T1000 (cell line): ENCODE data around the gene LARGE2.

Experiments
- DNase-seq: peaks from one replicate; lab custom pipeline; 2025; ENCODE audit warnings: mixed read lengths; lab: John Stamatoyannopoulos, UW

The LARGE2 gene

GRCh38 chr11:45929486-45930030 lies 7.1 kb downstream of the LARGE2 start:
- DNase-seq, result no peak

- DNase-seq, result no peak
These were observed 7.8 kb downstream of the LARGE2 start for GRCh38 chr11:45930031-45930794.

DNA sequence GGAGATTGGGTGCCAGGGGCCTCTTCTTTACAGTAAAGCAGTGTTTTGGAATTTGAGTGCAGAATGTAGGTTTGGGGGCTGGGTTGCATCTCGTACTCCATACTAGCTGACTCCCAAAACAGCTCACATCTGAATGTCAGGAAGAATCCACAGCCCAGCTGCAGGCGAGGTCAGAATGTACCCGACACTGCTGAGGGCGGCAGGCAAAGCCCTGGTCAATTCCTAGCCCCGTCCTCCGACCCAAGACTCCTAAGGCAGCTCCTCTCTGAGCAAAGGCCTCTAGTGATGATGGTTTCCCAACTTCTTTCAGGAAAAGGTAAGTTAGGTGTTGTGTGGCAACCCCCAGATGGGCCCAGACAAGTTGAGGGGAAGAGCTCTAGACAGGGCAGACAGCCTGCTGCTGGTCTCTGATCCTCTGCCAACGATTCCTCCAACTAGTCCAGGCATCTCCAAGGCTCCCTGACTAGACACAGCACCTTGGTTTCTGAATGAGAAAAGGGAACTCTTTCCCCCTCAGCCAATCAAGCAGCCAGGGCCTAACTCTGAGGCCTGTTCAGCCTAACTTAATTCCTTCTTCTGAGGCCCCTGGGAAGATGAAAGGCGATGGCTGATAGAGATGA lies 8.6 kb downstream of the LARGE2 start:
- DNase-seq, result no peak

GRCh38 chr11:45931739-45932138 lies 9.3 kb downstream of the LARGE2 start:
- no peak for DNase-seq

DNA sequence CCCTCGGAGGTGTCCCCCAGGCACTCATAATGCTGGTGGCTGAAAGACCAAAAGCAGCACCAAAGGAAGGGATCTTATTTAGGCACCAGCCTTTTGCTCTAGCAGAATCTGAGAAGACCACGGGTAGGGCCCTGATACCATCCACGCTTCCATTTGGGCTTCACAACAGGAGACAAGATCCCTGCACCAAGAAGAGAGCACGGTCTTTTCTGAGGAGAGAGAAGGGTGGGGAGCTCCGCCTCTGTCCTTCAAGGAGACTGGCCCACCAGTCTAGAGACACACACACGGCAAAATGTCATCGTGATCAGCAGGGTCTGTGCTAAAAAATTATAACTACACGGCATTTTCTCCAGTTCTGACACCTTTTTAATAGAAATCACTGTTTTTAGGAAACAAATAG lies 9.8 kb downstream of the LARGE2 start:
- DNase-seq, result no peak

DNA sequence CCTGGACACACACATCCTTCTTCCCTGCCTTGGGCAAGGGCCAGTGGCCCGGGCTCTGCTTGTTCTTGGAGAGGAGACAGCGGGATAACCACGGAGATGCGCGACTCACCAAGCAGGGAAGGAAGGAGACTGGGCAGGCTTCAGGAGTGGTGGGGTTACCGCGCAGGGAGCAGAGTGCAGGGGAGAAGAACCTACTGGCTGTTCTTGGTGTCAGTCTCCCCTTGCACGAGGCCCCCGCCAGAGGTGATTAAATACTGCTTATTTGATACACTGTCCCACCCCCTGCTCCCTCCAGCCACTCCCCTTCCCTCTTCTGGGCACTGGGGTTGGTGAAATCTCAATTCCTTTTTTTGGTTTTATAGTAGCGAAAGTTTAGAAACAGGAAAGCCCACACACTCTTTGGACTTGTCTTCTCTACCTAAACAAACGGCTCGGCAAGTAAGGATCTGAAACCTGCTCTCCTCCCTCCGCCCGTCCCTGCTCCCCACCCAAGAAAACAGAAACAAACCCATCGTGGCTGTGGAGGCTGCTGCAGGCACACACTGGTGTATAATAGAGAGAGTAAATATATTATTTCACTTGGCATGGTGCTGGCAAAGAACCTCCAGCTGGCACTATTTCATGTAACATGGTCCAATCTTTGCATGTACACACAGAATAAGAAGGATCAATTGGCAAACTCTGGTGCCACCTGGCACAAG lies 10.8 kb downstream of the LARGE2 start:
- no peak for DNase-seq

GRCh38 chr11:45933846-45934579 lies 11.6 kb downstream of the LARGE2 start:
- no peak for DNase-seq

DNA sequence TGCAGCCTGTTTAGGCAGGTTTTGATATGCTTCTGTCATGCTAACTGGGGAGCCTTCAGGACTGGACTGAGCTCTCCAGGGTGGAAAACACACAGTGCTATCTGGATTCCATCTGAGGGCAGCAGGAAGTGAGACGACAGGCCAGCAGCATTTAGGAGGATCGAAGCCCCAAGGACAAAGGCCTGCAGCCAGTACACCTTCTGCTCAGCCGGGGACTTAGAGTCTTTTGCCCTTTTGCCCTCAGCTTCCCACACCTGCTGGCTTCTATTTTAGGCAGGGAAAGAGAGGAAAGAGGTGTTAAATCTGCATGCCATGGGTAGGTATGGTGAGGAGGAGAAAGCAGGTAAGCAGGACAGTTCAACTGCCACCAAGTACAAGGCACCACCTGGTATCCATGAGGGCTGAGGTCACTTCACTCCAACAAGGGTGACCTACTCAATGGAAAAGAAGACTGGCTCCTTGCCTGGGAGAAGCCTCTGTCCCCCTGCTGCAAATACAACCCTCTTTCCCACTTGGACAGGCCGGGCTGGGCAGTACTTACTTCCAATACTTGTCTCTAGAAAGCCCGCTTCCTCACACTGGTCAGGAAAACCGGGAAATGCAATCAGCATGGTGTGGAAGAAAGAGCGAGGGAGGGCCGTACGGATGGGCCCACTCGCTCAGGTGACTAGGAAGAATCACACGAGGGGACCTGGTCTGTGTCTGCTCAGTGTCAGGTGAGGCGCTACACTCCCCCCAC lies 12.3 kb downstream of the LARGE2 start:
- DNase-seq, result no peak

DNA sequence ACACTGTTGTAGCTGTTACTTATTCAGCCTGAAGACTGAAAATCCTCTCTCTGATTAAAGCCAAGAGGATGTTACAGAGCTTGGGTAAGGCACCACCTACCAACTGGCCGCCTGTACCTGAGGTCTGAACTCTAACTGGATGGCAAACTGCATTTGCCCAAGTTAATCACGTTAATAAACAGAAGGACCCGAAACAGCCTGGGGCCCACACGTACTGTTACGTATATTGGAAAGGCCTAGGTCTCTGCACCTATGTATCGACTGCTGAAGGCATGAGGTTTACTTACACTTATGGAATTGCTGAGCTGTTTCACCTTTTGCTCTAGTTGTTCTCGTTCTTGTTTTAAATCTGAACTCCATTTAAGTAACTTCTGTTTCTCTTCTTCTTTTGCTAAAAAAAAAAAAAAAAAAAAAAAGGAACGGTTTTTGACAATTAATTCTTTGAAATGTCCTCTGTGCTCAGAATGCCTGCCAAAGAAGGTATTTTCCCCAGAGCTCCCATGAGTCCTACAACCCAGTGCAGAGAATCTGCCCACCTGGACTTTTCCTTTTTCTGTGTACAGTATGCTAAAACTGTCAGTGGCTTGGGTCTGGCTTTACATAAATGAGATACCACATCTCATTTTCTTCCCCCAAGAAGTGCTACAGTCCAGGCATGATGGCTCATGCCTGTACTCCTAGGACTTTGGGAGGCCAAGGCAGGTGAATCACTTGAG lies 13.1 kb downstream of the LARGE2 start:
- DNase-seq, result no peak

GRCh38 chr11:45936511-45937054 lies 14.1 kb downstream of the LARGE2 start:
- no peak for DNase-seq

DNA sequence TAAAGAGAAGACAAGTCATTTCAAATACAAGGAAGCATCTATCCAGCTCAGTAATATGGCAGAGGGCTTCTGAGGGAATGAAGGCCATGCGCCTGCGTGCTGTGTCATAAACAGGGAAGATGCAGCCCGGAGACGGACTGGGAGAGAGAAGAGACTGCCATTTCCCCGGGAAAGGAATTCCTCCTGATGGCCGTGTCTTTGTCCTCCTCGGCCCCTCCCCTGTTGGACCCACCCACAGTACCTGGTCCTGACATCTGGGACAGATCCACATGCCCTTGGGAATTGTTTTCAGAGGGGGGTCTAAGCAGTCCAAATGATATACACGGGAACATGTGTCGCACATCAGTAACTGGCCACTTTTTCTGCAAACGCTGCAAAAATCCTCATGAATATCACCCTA lies 15.5 kb downstream of the LARGE2 start:
- DNase-seq, result no peak

- no peak for DNase-seq
These were observed 17.4 kb downstream of the LARGE2 start for GRCh38 chr11:45939836-45940235.

DNA sequence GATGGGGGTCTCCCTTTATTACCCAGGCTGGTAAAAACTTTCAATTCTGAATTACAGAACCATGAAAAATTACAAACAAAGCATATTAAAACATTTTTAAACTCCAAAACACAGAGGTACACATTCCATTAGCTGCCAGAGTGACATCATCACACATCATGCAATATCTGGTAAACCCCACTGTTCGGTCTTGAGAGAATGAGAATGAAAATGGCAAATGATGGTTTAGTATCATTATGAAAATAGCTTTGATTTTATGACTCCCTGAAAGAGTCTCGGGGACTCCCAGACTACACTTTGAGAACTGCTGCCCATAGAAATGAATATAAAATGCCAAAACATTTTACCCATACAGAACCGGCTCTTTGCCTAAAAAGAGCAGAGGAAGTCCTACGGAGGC lies 18.8 kb downstream of the LARGE2 start:
- DNase-seq, result no peak

DNA sequence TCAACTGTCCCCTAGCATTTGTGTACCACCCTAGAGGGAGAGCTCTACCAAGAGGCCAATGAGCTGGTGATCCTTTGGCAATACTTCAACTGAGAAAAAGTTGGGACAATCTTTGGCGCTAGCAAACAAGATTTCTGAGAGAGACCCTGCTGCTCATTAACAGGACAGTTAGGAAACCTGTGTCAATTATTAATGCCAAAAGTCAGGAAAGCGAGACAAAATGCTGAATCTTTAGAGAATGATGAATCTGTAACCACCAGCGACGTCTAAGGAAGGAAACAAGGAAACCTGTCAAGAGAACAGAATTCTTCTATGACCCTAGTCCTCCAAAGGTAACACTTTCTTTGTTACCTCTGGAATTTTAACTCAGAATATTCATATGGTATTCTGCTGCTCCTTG lies 19.9 kb downstream of the LARGE2 start:
- DNase-seq, result no peak

GRCh38 chr11:45945397-45945999 lies 23.0 kb downstream of the LARGE2 start:
- no peak for DNase-seq

DNA sequence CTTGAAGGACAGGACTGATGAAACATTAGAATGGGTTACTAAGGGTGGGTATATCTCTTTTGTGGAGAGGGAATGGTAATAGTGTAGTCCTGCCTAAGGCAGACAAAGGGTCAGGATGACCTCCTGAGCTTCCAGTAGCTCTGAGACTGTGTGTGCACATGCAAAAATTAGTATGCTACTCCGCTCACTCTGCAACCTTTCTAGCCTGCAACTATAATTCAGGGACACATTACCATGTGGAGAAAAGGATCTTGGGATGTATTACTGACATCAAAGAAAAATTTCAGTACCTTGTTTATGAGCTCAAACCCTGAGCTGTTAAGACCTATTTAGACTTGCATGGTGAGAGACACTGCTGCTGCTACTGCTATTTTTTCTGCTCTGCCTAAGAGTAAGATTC lies 25.4 kb downstream of the LARGE2 start:
- DNase-seq, result no peak

DNA sequence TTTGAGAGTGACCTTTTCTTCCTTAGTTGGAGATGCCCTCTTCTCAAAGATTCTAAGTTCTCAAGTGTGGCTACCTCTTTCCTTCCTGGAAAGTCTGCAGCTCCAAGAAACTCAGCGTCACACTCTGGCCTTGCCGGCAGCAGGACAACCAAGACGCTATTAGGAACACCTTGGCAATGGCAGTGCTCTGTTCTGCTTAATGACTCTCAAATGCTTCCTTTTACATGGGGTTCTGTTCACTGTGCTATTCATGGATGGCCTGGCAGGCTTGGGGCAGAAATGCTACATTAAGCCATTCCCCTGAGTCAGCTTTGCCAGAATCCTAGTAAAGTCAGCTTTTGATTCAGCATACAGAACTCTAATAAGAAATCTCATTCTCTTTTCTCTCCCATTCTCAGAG lies 25.9 kb downstream of the LARGE2 start:
- no peak for DNase-seq

DNA sequence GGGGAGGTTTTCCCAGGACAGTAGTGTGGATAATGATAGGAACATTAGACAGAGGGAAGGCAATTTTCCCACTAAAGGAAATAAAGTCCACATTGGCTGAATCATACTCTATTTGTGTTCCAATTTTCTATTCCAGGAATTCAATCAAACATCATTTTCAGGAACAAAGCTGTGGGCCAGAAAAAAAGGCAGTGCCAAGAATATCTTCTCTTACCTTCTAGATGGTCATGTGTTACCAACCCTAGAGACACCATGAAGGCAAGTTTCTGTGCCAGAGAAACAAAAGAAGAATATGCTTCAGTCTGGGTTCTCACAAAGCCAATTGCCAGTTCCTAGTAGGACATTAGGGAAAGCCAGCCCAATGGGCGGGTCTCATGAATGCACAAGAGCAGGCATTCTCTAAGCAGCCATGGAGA lies 27.5 kb downstream of the LARGE2 start:
- DNase-seq, result no peak

GRCh38 chr11:45959851-45960250 lies 37.4 kb downstream of the LARGE2 start:
- DNase-seq, result no peak
